Testis (tissue), 3 donors: ENCODE results near the gene IKZF5. TPM values are rescaled to one million over a fixed set of nuclear protein-coding genes. Genes with fewer than 3 reads are reported as not detected.

Source experiments
- polyA plus RNA-seq: library from polyadenylated mRNA; stranded (reverse); fragments of 350-450 nt; fragmentation: Illumina TruSeq; extraction: RNeasy Lipid Tissue Mini Kit (QIAGEN cat#74804); gene quantifications from one replicate; pipeline ENCODE4 v1.2.3, GENCODE V29; 2014; ENCODE audit warnings: low read depth, low replicate concordance; ENCODE audit not compliant: insufficient read depth
- total RNA-seq, 2 donors: library from RNA; depleted of rRNA; stranded (reverse); fragments of >200 nt; gene quantifications; one replicate each; pipeline ENCODE4 v1.2.3, GENCODE V29; 2016

IKZF5 gene
- total and polyA plus RNA-seq, 3 donors from 2014 or later = 18.8 to 21.4 (median 21.4) TPM

Other genes starting within 250 kb of the IKZF5 start
- 1 to 10 TPM; 1.5 to 2.0 TPM for gene CUZD1, start 162.9 kb downstream of the IKZF5 start, total RNA-seq
- 1.9 TPM for gene CUZD1, start 162.9 kb downstream of the IKZF5 start, polyA plus RNA-seq
- 10 to 100 TPM; 12.6 to 18.3 TPM for gene FAM24B, start 129.2 kb downstream of the IKZF5 start, total RNA-seq
- 12.1 TPM for gene FAM24B, start 129.2 kb downstream of the IKZF5 start, polyA plus RNA-seq
- 1 to 10 TPM; 6.1 to 7.6 TPM for gene FAM24A, start 98.2 kb downstream of the IKZF5 start, total RNA-seq
- 27.2 TPM for gene FAM24A, start 98.2 kb downstream of the IKZF5 start, polyA plus RNA-seq
- 10 to 100 TPM; 18.5 to 20.6 TPM for gene C10orf88, start 54.6 kb downstream of the IKZF5 start, total RNA-seq
- 50.8 TPM for gene C10orf88, start 54.6 kb downstream of the IKZF5 start, polyA plus RNA-seq
- gene PSTK, start 28.4 kb downstream of the IKZF5 start, total RNA-seq = 10 to 100 TPM; 12.1 to 19.1 TPM
- gene PSTK, start 28.4 kb downstream of the IKZF5 start, polyA plus RNA-seq = 15.7 TPM
- gene ACADSB, start 211 bp upstream of the IKZF5 start, total RNA-seq = 10 to 100 TPM; 17.3 to 19.1 TPM
- 19.3 TPM for gene ACADSB, start 211 bp upstream of the IKZF5 start, polyA plus RNA-seq
- gene HMX3, start 127.2 kb upstream of the IKZF5 start, total RNA-seq = under 1 TPM; 0.25 to 0.55 TPM
- gene HMX3, start 127.2 kb upstream of the IKZF5 start, polyA plus RNA-seq = not detected
- under 1 TPM; 0.19 to 0.47 TPM for gene HMX2, start 139.3 kb upstream of the IKZF5 start, total RNA-seq
- not detected for gene HMX2, start 139.3 kb upstream of the IKZF5 start, polyA plus RNA-seq
- 10 to 100 TPM; 78.7 to 96.0 TPM for gene BUB3, start 145.6 kb upstream of the IKZF5 start, total RNA-seq
- gene BUB3, start 145.6 kb upstream of the IKZF5 start, polyA plus RNA-seq = 148 TPM